H9 (cell line): ENCODE results near the gene UBR2. TPM values are rescaled to one million over a fixed set of nuclear protein-coding genes. Genes with fewer than 3 reads are reported as not detected.

Experiments used
- DNase-seq: peaks from one replicate; pipeline ENCODE4 v3.0.0-alpha.2; 2017
- H2AFZ ChIP-seq: one replicate; pipeline ENCODE4 v1.6.1; 2013; ENCODE audit warnings: mild to moderate bottlenecking, low read length, control low read depth, moderate library complexity
- H2AK5ac ChIP-seq: 2 replicates; pipeline ENCODE4 v1.6.1; 2013; ENCODE audit warnings: low read length, control low read depth, mixed read lengths; ENCODE audit not compliant: insufficient read length
- H2BK120ac ChIP-seq: one replicate; pipeline ENCODE4 v1.6.1; 2013; ENCODE audit warnings: low read depth, mild to moderate bottlenecking, low read length, control low read depth, inconsistent platforms; ENCODE audit not compliant: poor library complexity, severe bottlenecking
- H2BK12ac ChIP-seq: 2 replicates; pipeline ENCODE4 v1.6.1; 2013; ENCODE audit warnings: low read length, control low read depth, mixed read lengths, low read depth; ENCODE audit not compliant: insufficient read length
- H2BK15ac ChIP-seq: 2 replicates; pipeline ENCODE4 v1.6.1; 2013; ENCODE audit warnings: low read depth, low read length, control low read depth
- H2BK20ac ChIP-seq: one replicate; pipeline ENCODE4 v1.6.1; 2013; ENCODE audit warnings: low read depth, mild to moderate bottlenecking, low read length, control low read depth, inconsistent platforms; ENCODE audit not compliant: poor library complexity, severe bottlenecking
- H2BK5ac ChIP-seq: 2 replicates; pipeline ENCODE4 v1.6.1; 2013; ENCODE audit warnings: low read length, control low read depth, mixed read lengths; ENCODE audit not compliant: insufficient read length
- H3K14ac ChIP-seq: 2 replicates; pipeline ENCODE4 v1.6.1; 2013; ENCODE audit warnings: low read length, control low read depth; ENCODE audit not compliant: insufficient read depth
- H3K18ac ChIP-seq: 2 replicates; pipeline ENCODE4 v1.6.1; 2013; ENCODE audit warnings: low read depth, mild to moderate bottlenecking, mixed read lengths, low read length, control low read depth; ENCODE audit not compliant: insufficient read length
- H3K23ac ChIP-seq: 2 replicates; pipeline ENCODE4 v1.6.1; 2013; ENCODE audit warnings: low read length, control low read depth, mixed read lengths, low read depth; ENCODE audit not compliant: insufficient read length
- H3K23me2 ChIP-seq: 2 replicates; pipeline ENCODE4 v1.6.1; 2013; ENCODE audit warnings: low read depth, mild to moderate bottlenecking, mixed read lengths, low read length, control low read depth; ENCODE audit not compliant: insufficient read length, poor library complexity, severe bottlenecking
- H3K27ac ChIP-seq: 2 replicates; pipeline ENCODE4 v1.5.1; 2013; ENCODE audit warnings: low read length, control low read depth, mixed read lengths, low read depth; ENCODE audit not compliant: insufficient read length
- H3K27me3 ChIP-seq: 2 replicates; pipeline ENCODE4 v1.6.1; 2013; ENCODE audit warnings: low read length, control low read depth, inconsistent platforms; ENCODE audit not compliant: insufficient read depth
- H3K4ac ChIP-seq: 2 replicates; pipeline ENCODE4 v1.6.1; 2013; ENCODE audit warnings: low read depth, mild to moderate bottlenecking, control low read depth, inconsistent platforms, low read length, moderate library complexity
- H3K4me1 ChIP-seq: 2 replicates; pipeline ENCODE4 v1.6.1; 2013; ENCODE audit warnings: low read length, control low read depth, inconsistent platforms; ENCODE audit not compliant: insufficient read depth
- H3K4me2 ChIP-seq: 2 replicates; pipeline ENCODE4 v1.6.1; 2013; ENCODE audit warnings: low read length, control low read depth, mixed read lengths; ENCODE audit not compliant: insufficient read length, insufficient read depth
- H3K56ac ChIP-seq: 2 replicates; pipeline ENCODE4 v1.6.1; 2013; ENCODE audit warnings: low read depth, mild to moderate bottlenecking, mixed read lengths, low read length, control low read depth; ENCODE audit not compliant: insufficient read length
- H3K79me1 ChIP-seq: 2 replicates; pipeline ENCODE4 v1.6.1; 2013; ENCODE audit warnings: low read depth, mild to moderate bottlenecking, moderate library complexity, low read length, control low read depth, inconsistent platforms; ENCODE audit not compliant: insufficient read depth, poor library complexity, severe bottlenecking
- H3K79me2 ChIP-seq: 2 replicates; pipeline ENCODE4 v1.6.1; 2013; ENCODE audit warnings: low read length, control low read depth, inconsistent platforms; ENCODE audit not compliant: insufficient read depth
- H3K9ac ChIP-seq: 2 replicates; pipeline ENCODE4 v1.6.1; 2013; ENCODE audit warnings: low read length, control low read depth, mixed read lengths; ENCODE audit not compliant: insufficient read length; ENCODE audit errors: extremely low read depth
- H3K9me3 ChIP-seq: one replicate; pipeline ENCODE4 v1.6.1; 2013; ENCODE audit warnings: low read depth, low read length, inconsistent platforms; ENCODE audit not compliant: control insufficient read depth
- H3T11ph ChIP-seq: one replicate; pipeline ENCODE4 v1.6.1; 2013; ENCODE audit warnings: mild to moderate bottlenecking, low read length, control low read depth, inconsistent platforms
- H4K20me1 ChIP-seq: one replicate; pipeline ENCODE4 v1.6.1; 2013; ENCODE audit not compliant: control insufficient read depth, insufficient read length, insufficient read depth
- H4K5ac ChIP-seq: 2 replicates; pipeline ENCODE4 v1.6.1; 2013; ENCODE audit warnings: low read depth, mild to moderate bottlenecking, mixed read lengths, low read length, control low read depth; ENCODE audit not compliant: insufficient read length
- H4K8ac ChIP-seq: replicated peaks from 2 replicates; pipeline ENCODE4 v1.6.1; 2013; ENCODE audit warnings: low read length, control low read depth, mixed read lengths, low read depth; ENCODE audit not compliant: insufficient read length
- H4K91ac ChIP-seq: 2 replicates; pipeline ENCODE4 v1.6.1; 2013; ENCODE audit warnings: low read depth, mild to moderate bottlenecking, moderate library complexity, mixed read lengths, low read length, control low read depth; ENCODE audit not compliant: insufficient read length
- H3K27ac Mint-ChIP-seq, 3 experiments: 2 replicates in 2 of 3; 3 replicates in 1 of 3; pipeline ENCODE4 v1.8.0; 2020 to 2021; ENCODE audit warnings: mixed read lengths in 3 of 3, mild to moderate bottlenecking in 1 of 3, moderate library complexity in 1 of 3
- H3K27me3 Mint-ChIP-seq: 2 replicates; pipeline ENCODE4 v1.8.0; 2021; ENCODE audit warnings: low read depth, mild to moderate bottlenecking, moderate library complexity, mixed read lengths
- H3K36me3 Mint-ChIP-seq, 3 experiments: 2 replicates in 2 of 3; 3 replicates in 1 of 3; pipeline ENCODE4 v1.8.0; 2020 to 2021; ENCODE audit warnings: low read depth in 3 of 3, mixed read lengths in 3 of 3; ENCODE audit not compliant: insufficient read depth in 1 of 3
- H3K4me1 Mint-ChIP-seq, 2 experiments: 2 replicates each; pipeline ENCODE4 v1.8.0; 2020; ENCODE audit warnings: mixed read lengths in 2 of 2
- H3K4me3 Mint-ChIP-seq, 2 experiments: 2 replicates in 1 of 2; 3 replicates in 1 of 2; pipeline ENCODE4 v1.8.0; 2020 to 2021; ENCODE audit warnings: mild to moderate bottlenecking in 2 of 2, mixed read lengths in 2 of 2, moderate library complexity in 1 of 2
- H3K9me3 Mint-ChIP-seq, 2 experiments: 2 replicates in 1 of 2; 3 replicates in 1 of 2; pipeline ENCODE4 v1.8.0; 2020; ENCODE audit warnings: mild to moderate bottlenecking in 2 of 2, mixed read lengths in 2 of 2, moderate library complexity in 1 of 2
- CTCF ChIP-seq: fragments of 200-600 bp; sonication (generic); conservative IDR thresholded peaks from 3 replicates; pipeline ENCODE4 v1.8.0; 2021; ENCODE audit warnings: antibody characterized with exemption, mild to moderate bottlenecking
- WGBS: extraction: QIAGEN DNeasy Blood & Tissue Kit; methylation state at CpG from one replicate; pipeline ENCODE4 v1.1.7; 2013; ENCODE audit warnings: missing lambda C conversion rate, low lambda C conversion rate, mixed read lengths; ENCODE audit not compliant: insufficient read length; ENCODE audit errors: extremely low coverage; 5-methylcytosine and 5-hydroxymethylcytosine counted together
- total RNA-seq: library from RNA; stranded (reverse); gene quantifications from 2 replicates; pipeline ENCODE4 v1.2.1, GENCODE V29; 2021

UBR2 gene
- total RNA-seq, 1 experiment from 2014 or later, result 18.7 TPM

- Histone ChIP-seq H3K18ac (no peak overlapping the region), H3K79me1 (no peaks in the 10 kb centered on the region), H3K4me2 (no peak overlapping the region), H3K23ac (no peak overlapping the region), H3K4me1 (no peaks in the 10 kb centered on the region), H4K20me1 (no peaks in the 10 kb centered on the region), H3K4ac (no peak overlapping the region), H3K23me2 (no peaks in the 10 kb centered on the region), H3K27me3 (no peaks in the 10 kb centered on the region), H3T11ph (no peak overlapping the region), H3K79me2 (no peaks in the 10 kb centered on the region), H4K5ac (no peak overlapping the region), H2BK5ac (no peak overlapping the region), H3K56ac (no peak overlapping the region), H4K8ac (no peak overlapping the region), H2AFZ (no peak overlapping the region), H2BK120ac (no peak overlapping the region), H3K9ac (no peak overlapping the region), H3K9me3 (no peaks in the 10 kb centered on the region), H3K14ac (no peak overlapping the region), H2BK12ac (no peak overlapping the region), H3K27ac (no peak overlapping the region), H2BK20ac (no peak overlapping the region), H2BK15ac (no peak overlapping the region), H2AK5ac (no peak overlapping the region), H4K91ac (no peak overlapping the region)
- no peak for TF ChIP-seq CTCF
- Mint-ChIP-seq H3K4me1 (no peaks in the 10 kb centered on the region), H3K36me3 (peaks cover 0 to 4% (median 0%) of the 10 kb centered on the region in 3 experiments; a peak in 2 of 7 replicates), H3K27me3 (peaks cover 1% of the 10 kb centered on the region; the same call in 1 of the 2 replicates), H3K9me3 (peaks cover 7% of the 10 kb centered on the region in 2 experiments; a peak in 3 of 5 replicates), H3K4me3 (no peak overlapping the region), H3K27ac (no peak overlapping the region; a peak in 1 of 7 replicates)
- 100% methylated on average over 1 of the region's 8 CpGs for WGBS
- DNase-seq, result no peak
These were observed 40.7 kb upstream of the UBR2 start for GRCh38 chr6:42522942-42523814.
